GM12891 (cell line): ENCODE measurements around the gene ID3.

Experiments
- POLR2A ChIP-seq: IDR thresholded peaks from 2 replicates; pipeline ENCODE4 v1.6.1; 2011; ENCODE audit warnings: low read depth, low read length, control low read depth
- POLR2AphosphoS5 ChIP-seq: IDR thresholded peaks from 2 replicates; pipeline ENCODE4 v1.6.1; 2011; ENCODE audit warnings: low read depth, low read length, control low read depth
- TAF1 ChIP-seq: IDR thresholded peaks from 2 replicates; pipeline ENCODE4 v1.6.1; 2011; ENCODE audit warnings: low read depth, low read length, control low read depth

- TF ChIP-seq POLR2AphosphoS5: no peak
- TF ChIP-seq POLR2A: no peak
- TF ChIP-seq TAF1: no peak
Observed at GRCh38 chr1:23551849-23552248, 7.5 kb downstream of the ID3 start.
